HG02588 (cell line): ENCODE results near the gene BTRC.
"Not testable (repeated sequence)": the region's sequence is repeated elsewhere in the genome, so short reads cannot be mapped to it uniquely, and the experiment has no call there.

Experiments
- ATAC-seq: cut with Tn5 transposase; IDR thresholded peaks from one replicate; pipeline ENCODE4 v1.9.1; 2021; ENCODE audit warnings: mild to moderate bottlenecking, moderate library complexity; ENCODE audit not compliant: unreplicated experiment

The BTRC gene

GRCh38 chr10:101353692-101354327, at the start of gene BTRC:
Gene BTRC (plus strand): TSS chr10:101354165. CDS start chr10:101354181, 16 bp downstream.
- ATAC-seq, result peak; percentile 94

GRCh38 chr10:101304316-101304715, 49.6 kb upstream of the BTRC start:
- no peak for ATAC-seq

- ATAC-seq, result no peak
Measured at GRCh38 chr10:101305320-101306241, 48.4 kb upstream of the BTRC start.

GRCh38 chr10:101308051-101308450, 45.9 kb upstream of the BTRC start:
- no peak for ATAC-seq

- no peak for ATAC-seq
Measured at GRCh38 chr10:101310529-101311184, 43.3 kb upstream of the BTRC start.

- ATAC-seq, result no peak
Measured at GRCh38 chr10:101311185-101312066, 42.5 kb upstream of the BTRC start.

- ATAC-seq, result no peak
Measured at GRCh38 chr10:101319241-101319915, 34.6 kb upstream of the BTRC start.

GRCh38 chr10:101321073-101321472, 32.9 kb upstream of the BTRC start:
- no peak for ATAC-seq

- no peak for ATAC-seq
Measured at GRCh38 chr10:101322266-101323108, 31.5 kb upstream of the BTRC start.

GRCh38 chr10:101323495-101323894, 30.5 kb upstream of the BTRC start:
- ATAC-seq, result no peak

GRCh38 chr10:101327454-101327853, 26.5 kb upstream of the BTRC start:
- ATAC-seq, result not testable (repeated sequence)

GRCh38 chr10:101329341-101330032, 24.5 kb upstream of the BTRC start:
- no peak for ATAC-seq

- ATAC-seq, result no peak
Measured at GRCh38 chr10:101330231-101330630, 23.7 kb upstream of the BTRC start.

GRCh38 chr10:101330631-101331225, 23.2 kb upstream of the BTRC start:
- no peak for ATAC-seq

GRCh38 chr10:101331956-101332355, 22.0 kb upstream of the BTRC start:
- no peak for ATAC-seq

GRCh38 chr10:101334259-101334658, 19.7 kb upstream of the BTRC start:
- ATAC-seq, result not testable (repeated sequence)

- no peak for ATAC-seq
Measured at GRCh38 chr10:101336382-101336781, 17.6 kb upstream of the BTRC start.

GRCh38 chr10:101337836-101338235, 16.1 kb upstream of the BTRC start:
- ATAC-seq, result no peak
